IMR-90 (cell line): ENCODE results near the gene LTB4R. TPM values are rescaled to one million over a fixed set of nuclear protein-coding genes. Genes with fewer than 3 reads are reported as not detected.

Experiments
- ATAC-seq: fragments of 200-7000 bp; cut with Tn5 transposase; 2 replicates; pipeline ENCODE4 v1.9.1; 2020; ENCODE audit warnings: low read depth, mild to moderate bottlenecking, moderate library complexity
- BruUV-seq: library from RNA; stranded (reverse); fragments of 400-500 nt; replicated peaks from 2 replicates; lab custom pipeline; 2021; lab: Mats Ljungman, UMichigan
- CTCF ChIA-PET: fragments of 300-600 bp; formaldehyde crosslinking; extraction: SDS; loops from one replicate; lab custom pipeline; 2021; ENCODE audit warnings: antibody characterized with exemption; lab: Yijun Ruan, JAX
- POLR2A ChIA-PET: fragments of 300-600 bp; sonication (Branson Sonifier 250); formaldehyde crosslinking; loops from one replicate; lab custom pipeline; 2022; ENCODE audit warnings: antibody characterized with exemption; ENCODE audit not compliant: unreplicated experiment; lab: Charles Lee
- DNase-seq: peaks from one replicate; pipeline ENCODE4 v3.0.0; 2013
- H2AFZ ChIP-seq: replicated peaks from 2 replicates; pipeline ENCODE3; 2013; ENCODE audit warnings: low read length, mild to moderate bottlenecking; ENCODE audit not compliant: poor library complexity
- H2AK5ac ChIP-seq: 2 replicates; pipeline ENCODE4 v1.6.1; 2013; ENCODE audit warnings: low read depth, low read length, inconsistent platforms
- H2AK9ac ChIP-seq: replicated peaks from 2 replicates; pipeline ENCODE3; 2013; ENCODE audit warnings: mild to moderate bottlenecking, low read depth, low read length, moderate library complexity; ENCODE audit not compliant: poor library complexity
- H2BK120ac ChIP-seq: 2 replicates; pipeline ENCODE4 v1.6.1; 2013; ENCODE audit warnings: low read depth, low read length, inconsistent platforms
- H2BK15ac ChIP-seq: 3 replicates; pipeline ENCODE4 v1.6.1; 2013; ENCODE audit warnings: low read depth, low read length, inconsistent platforms
- H2BK20ac ChIP-seq: 2 replicates; pipeline ENCODE4 v1.6.1; 2013; ENCODE audit warnings: low read depth, mild to moderate bottlenecking, inconsistent platforms, low read length, moderate library complexity
- H2BK5ac ChIP-seq: 2 replicates; pipeline ENCODE4 v1.6.1; 2013; ENCODE audit warnings: mild to moderate bottlenecking, low read depth, low read length, inconsistent platforms; ENCODE audit not compliant: poor library complexity, severe bottlenecking
- H3K14ac ChIP-seq: replicated peaks from 2 replicates; pipeline ENCODE4 v1.6.1; 2013; ENCODE audit warnings: low read depth, low read length, inconsistent platforms
- H3K18ac ChIP-seq: 2 replicates; pipeline ENCODE4 v1.6.1; 2013; ENCODE audit warnings: low read depth, low read length, control low read depth
- H3K23ac ChIP-seq: 2 replicates; pipeline ENCODE4 v1.6.1; 2013; ENCODE audit warnings: low read depth, low read length, inconsistent platforms
- H3K27ac ChIP-seq: 2 replicates; pipeline ENCODE4 v1.5.1; 2013; ENCODE audit warnings: mild to moderate bottlenecking, control low read depth, low read length; ENCODE audit not compliant: insufficient read depth
- H3K27me3 ChIP-seq: 2 replicates; pipeline ENCODE4 v1.6.1; 2013; ENCODE audit warnings: low read length; ENCODE audit not compliant: control insufficient read depth, insufficient read depth
- H3K36me3 ChIP-seq: 2 replicates; pipeline ENCODE4 v1.6.1; 2013; ENCODE audit warnings: low read length, mixed read lengths; ENCODE audit not compliant: control insufficient read depth, insufficient read depth
- H3K4ac ChIP-seq: 2 replicates; pipeline ENCODE4 v1.6.1; 2013; ENCODE audit warnings: low read depth, low read length, inconsistent platforms
- H3K4me1 ChIP-seq: 2 replicates; pipeline ENCODE4 v1.6.1; 2013; ENCODE audit warnings: low read length, mixed read lengths; ENCODE audit not compliant: control insufficient read depth, insufficient read depth
- H3K4me2 ChIP-seq: 2 replicates; pipeline ENCODE4 v1.6.1; 2013; ENCODE audit warnings: low read depth, mild to moderate bottlenecking, control low read depth, low read length, moderate library complexity
- H3K4me3 ChIP-seq: 2 replicates; pipeline ENCODE4 v1.5.1; 2013; ENCODE audit warnings: low read depth, mild to moderate bottlenecking, control low read depth, low read length, moderate library complexity; ENCODE audit not compliant: insufficient read depth
- H3K56ac ChIP-seq: 2 replicates; pipeline ENCODE4 v1.6.1; 2013; ENCODE audit warnings: low read length, inconsistent platforms; ENCODE audit not compliant: insufficient read depth; ENCODE audit errors: extremely low read depth
- H3K79me1 ChIP-seq, 2 experiments: 2 replicates each; pipeline ENCODE4 v1.6.1; 2013; ENCODE audit warnings: low read length in 2 of 2, inconsistent platforms in 1 of 2, low read depth in 1 of 2
- H3K9ac ChIP-seq: 2 replicates; pipeline ENCODE4 v1.6.1; 2013; ENCODE audit warnings: low read depth, low read length, control low read depth
- H3K9me1 ChIP-seq: 2 replicates; pipeline ENCODE4 v1.6.1; 2013; ENCODE audit warnings: low read length, inconsistent platforms; ENCODE audit not compliant: insufficient read depth
- H3K9me3 ChIP-seq: 2 replicates; pipeline ENCODE4 v1.6.1; 2013; ENCODE audit warnings: low read length; ENCODE audit not compliant: control insufficient read depth, insufficient read depth
- H4K20me1 ChIP-seq: 2 replicates; pipeline ENCODE4 v1.6.1; 2013; ENCODE audit warnings: low read length, inconsistent platforms; ENCODE audit not compliant: insufficient read depth
- H4K5ac ChIP-seq: 2 replicates; pipeline ENCODE4 v1.6.1; 2013; ENCODE audit warnings: mild to moderate bottlenecking, low read depth, low read length, control low read depth
- H4K8ac ChIP-seq, 2 experiments: 2 replicates each; pipeline ENCODE4 v1.6.1; 2013; ENCODE audit warnings: low read depth in 2 of 2, low read length in 2 of 2, control low read depth in 1 of 2, inconsistent platforms in 1 of 2
- H4K91ac ChIP-seq: 2 replicates; pipeline ENCODE4 v1.6.1; 2013; ENCODE audit warnings: low read depth, low read length, inconsistent platforms; ENCODE audit not compliant: insufficient read depth
- ELK1 ChIP-seq: fragments of 150-350 bp; IDR thresholded peaks from 2 replicates; pipeline ENCODE4 v1.6.1; 2016; ENCODE audit warnings: low read depth, mild to moderate bottlenecking, low read length, moderate library complexity, borderline replicate concordance
- RAD21 ChIP-seq: IDR thresholded peaks from 2 replicates; pipeline ENCODE4 v1.6.1; 2012; ENCODE audit warnings: low read length, improper control_type of control experiment
- WGBS, 2 experiments: methylation state at CpG; one replicate each; pipeline versions ENCODE4 v1.1.5 to v1.1.7; 2013; ENCODE audit warnings: missing lambda C conversion rate in 2 of 2; ENCODE audit not compliant: insufficient read length in 1 of 2; ENCODE audit errors: extremely low coverage in 2 of 2; 5-methylcytosine and 5-hydroxymethylcytosine counted together
- dilution Hi-C: fragments of 300-500 bp; cut with HindIII; formaldehyde crosslinking; loops from one replicate; pipeline ENCODE4 v1.14.3; 2018; ENCODE audit warnings: low sequenced_read_pairs; ENCODE audit not compliant: unreplicated experiment
- in situ Hi-C: fragments of 300-500 bp; cut with MboI; formaldehyde crosslinking; loops from 3 replicates; pipeline ENCODE4 v1.14.3; 2019; ENCODE audit warnings: low sequenced_read_pairs, inconsistent platforms, mixed read lengths
- intact Hi-C: fragments of 100-400 bp; cut with micrococcal nuclease; formaldehyde crosslinking; loops from 2 replicates; pipeline ENCODE4 v1.10.0; 2022
- polyA plus RNA-seq, 3 experiments: library from polyadenylated mRNA; depleted of rRNA; stranded (reverse); fragments of >200 nt; gene quantifications; 2 replicates each; pipeline ENCODE4 v1.2.3, GENCODE V29; 2012; ENCODE audit warnings: low replicate concordance in 1 of 3
- total RNA-seq: library from RNA; depleted of rRNA; stranded (reverse); fragments of >200 nt; gene quantifications from 2 replicates; pipeline ENCODE4 v1.2.3, GENCODE V29; 2012

The LTB4R gene
- total and polyA plus RNA-seq, 2 of the 4 experiments (the other 2 are of a cell fraction) = 0.18 to 2.3 TPM

- Histone ChIP-seq H4K8ac (no peak overlapping the region), H3K9ac (no peak overlapping the region), H2AK5ac (no peak overlapping the region), H2BK5ac (no peak overlapping the region), H3K4me3 (no peak overlapping the region), H4K91ac (no peak overlapping the region), H3K4me2 (no peak overlapping the region), H3K4ac (no peak overlapping the region), H3K4me1 (peaks cover 3% of the 10 kb centered on the region), H3K18ac (no peak overlapping the region), H3K36me3 (peaks cover 28% of the 10 kb centered on the region), H3K27ac (no peak overlapping the region), H4K5ac (no peak overlapping the region), H2BK20ac (no peak overlapping the region), H2AK9ac (no peak overlapping the region), H3K79me1 (peaks cover 2 to 15% of the 10 kb centered on the region in 2 experiments; a peak in 2 of 4 replicates), H3K23ac (no peak overlapping the region), H2BK15ac (no peak overlapping the region), H3K27me3 (no peaks in the 10 kb centered on the region), H3K9me3 (no peaks in the 10 kb centered on the region), H2AFZ (no peak overlapping the region), H2BK120ac (no peak overlapping the region), H4K20me1 (no peaks in the 10 kb centered on the region), H3K56ac (no peak overlapping the region), H3K9me1 (no peaks in the 10 kb centered on the region), H3K14ac (no peak overlapping the region)
- in situ Hi-C loops = no loop called here
- ATAC-seq (no peak), DNase-seq (no peak)
- intact Hi-C loops = loop anchor here (10.0 kb wide), 1 partner anchor 309 kb away; the partner anchor contains the start of gene DHRS4L2
- ChIA-PET CTCF (interaction anchor here (2.1 kb wide), 1 partner anchor 14 kb away, joined by 5 read pairs; the partner anchor contains the start of gene CIDEB), POLR2A (no interaction called here)
- no CpG with 5 or more reads among the region's 2 CpGs for WGBS, 2 experiments
- BruUV-seq = no TSS peak
- TF ChIP-seq ELK1 (no peak), RAD21 (no peak)
- dilution Hi-C loops = no loop called here
Observed at GRCh38 chr14:24293525-24293924, 17.8 kb upstream of the LTB4R start.
